Uterus (tissue), 4 donors: ENCODE data around the gene PACC1. TPM values are rescaled to one million over a fixed set of nuclear protein-coding genes. Genes with fewer than 3 reads are reported as not detected.

ENCODE experiments used
- DNase-seq, 2 donors: peaks; one replicate each; pipeline ENCODE4 v3.0.0-alpha.2; 2019 to 2020
- H3K27ac ChIP-seq, 2 donors: fragments of 200-600 bp; sonication (generic); 1 replicate in 1 of 2; 2 replicates in 1 of 2; pipeline ENCODE4 v1.5.1; 2016 to 2018
- H3K27me3 ChIP-seq, 2 donors: fragments of 200-600 bp; sonication (generic); one replicate each; pipeline ENCODE4 v1.5.1; 2018 to 2019; ENCODE audit warnings: control low read depth in 1 of 2
- H3K36me3 ChIP-seq, 2 donors: fragments of 200-600 bp; sonication (generic); one replicate each; pipeline ENCODE4 v1.5.1; 2019; ENCODE audit warnings: control low read depth in 1 of 2
- H3K4me1 ChIP-seq, 2 donors: fragments of 200-600 bp; sonication (generic); one replicate each; pipeline ENCODE4 v1.5.1; 2018 to 2019; ENCODE audit warnings: control low read depth in 1 of 2
- H3K4me3 ChIP-seq, 2 donors: fragments of 200-600 bp; sonication (generic); 1 replicate in 1 of 2; 2 replicates in 1 of 2; pipeline ENCODE4 v1.5.1; 2018 to 2019; ENCODE audit warnings: mild to moderate bottlenecking in 1 of 2
- H3K9me3 ChIP-seq, 2 donors: fragments of 200-600 bp; sonication (generic); one replicate each; pipeline ENCODE4 v1.5.1; 2019; ENCODE audit warnings: control low read depth in 1 of 2
- POLR2A ChIP-seq, 2 donors: fragments of 450-650 bp; IDR thresholded peaks; one replicate each; pipeline ENCODE4 v1.6.1; 2016; ENCODE audit warnings: antibody characterized with exemption in 2 of 2, mild to moderate bottlenecking in 1 of 2, moderate library complexity in 1 of 2
- intact Hi-C: fragments of 100-400 bp; cut with DNase I; formaldehyde crosslinking; loops from one replicate; pipeline ENCODE4 v1.15.1; 2023; ENCODE audit warnings: low total_unique reads
- total RNA-seq, 4 donors: library from RNA; depleted of rRNA in 3 of 4; stranded (reverse); fragments of >200 nt in 3 of 4; gene quantifications; one replicate each; pipeline versions ENCODE4 v1.1.0 to v1.2.4, GENCODE V29; 2014 to 2023
- TF ChIP-seq, protein P1 (sequence below), 4 experiments: fragments of 200-600 bp in 2 of 4; fragments of 450-650 bp in 2 of 4; sonication (generic) in 2 of 4; IDR thresholded peaks; one replicate each; pipeline ENCODE4 v1.5.1; 2016 to 2019; ENCODE audit warnings: antibody characterized with exemption in 4 of 4, mild to moderate bottlenecking in 2 of 4, moderate library complexity in 1 of 4
- donor health status: DM: yes; HTN: yes; CAD: no.

Gene PACC1
- total RNA-seq, 4 donors from 2014 or later = 1.5 to 10.9 (median 7.2) TPM

- Histone ChIP-seq H3K36me3 (no peaks in the 10 kb centered on the region), H3K27me3 (no peaks in the 10 kb centered on the region), H3K4me1 (no peaks in the 10 kb centered on the region), H3K4me3 (no peak overlapping the region), H3K9me3 (no peaks in the 10 kb centered on the region), H3K27ac (no peak overlapping the region)
- intact Hi-C loops = no loop called here
- DNase-seq = no peak
- TF ChIP-seq, protein P1, sequence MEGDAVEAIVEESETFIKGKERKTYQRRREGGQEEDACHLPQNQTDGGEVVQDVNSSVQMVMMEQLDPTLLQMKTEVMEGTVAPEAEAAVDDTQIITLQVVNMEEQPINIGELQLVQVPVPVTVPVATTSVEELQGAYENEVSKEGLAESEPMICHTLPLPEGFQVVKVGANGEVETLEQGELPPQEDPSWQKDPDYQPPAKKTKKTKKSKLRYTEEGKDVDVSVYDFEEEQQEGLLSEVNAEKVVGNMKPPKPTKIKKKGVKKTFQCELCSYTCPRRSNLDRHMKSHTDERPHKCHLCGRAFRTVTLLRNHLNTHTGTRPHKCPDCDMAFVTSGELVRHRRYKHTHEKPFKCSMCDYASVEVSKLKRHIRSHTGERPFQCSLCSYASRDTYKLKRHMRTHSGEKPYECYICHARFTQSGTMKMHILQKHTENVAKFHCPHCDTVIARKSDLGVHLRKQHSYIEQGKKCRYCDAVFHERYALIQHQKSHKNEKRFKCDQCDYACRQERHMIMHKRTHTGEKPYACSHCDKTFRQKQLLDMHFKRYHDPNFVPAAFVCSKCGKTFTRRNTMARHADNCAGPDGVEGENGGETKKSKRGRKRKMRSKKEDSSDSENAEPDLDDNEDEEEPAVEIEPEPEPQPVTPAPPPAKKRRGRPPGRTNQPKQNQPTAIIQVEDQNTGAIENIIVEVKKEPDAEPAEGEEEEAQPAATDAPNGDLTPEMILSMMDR (IDR thresholded peaks at IDR 0.05) = no peak
- no peak for TF ChIP-seq POLR2A (IDR thresholded peaks at IDR 0.05)
Measured at GRCh38 chr1:212359794-212360479, 54.7 kb downstream of the PACC1 start.

DNA sequence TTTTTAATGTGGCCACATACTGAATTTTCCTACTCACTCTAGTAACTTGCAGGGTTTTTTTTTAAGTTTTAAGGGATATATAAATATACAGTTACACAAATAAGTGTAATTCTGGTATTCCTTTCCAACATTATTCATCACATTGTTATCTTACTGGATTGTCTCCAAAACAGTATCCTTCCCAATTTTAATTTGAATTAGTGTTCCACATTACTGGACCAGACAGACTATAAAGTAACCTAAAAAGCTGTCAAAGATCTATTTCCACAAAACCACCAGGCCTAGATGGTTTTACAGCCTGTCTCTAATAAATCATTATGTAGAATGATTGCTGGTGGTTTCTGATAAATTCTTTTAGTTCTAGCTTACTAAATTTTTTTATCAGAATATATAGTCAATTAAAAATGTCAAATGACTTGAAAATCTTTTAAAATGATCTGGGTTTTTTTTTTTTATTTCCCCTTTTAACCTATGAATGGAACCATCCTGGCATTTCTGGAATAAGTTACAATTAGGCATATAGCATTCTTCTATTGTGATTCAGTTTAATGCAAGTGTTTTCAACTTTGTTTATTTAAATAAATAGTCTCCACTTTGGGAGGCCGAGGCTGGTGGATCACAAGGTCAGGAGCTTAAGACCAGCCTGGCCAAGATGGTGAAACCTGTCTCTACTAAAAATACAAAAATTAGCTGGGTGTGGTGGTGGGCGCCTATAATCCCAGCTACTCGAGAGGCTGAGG, 59.3 kb downstream of the PACC1 start:
- H3K4me3 ChIP-seq = no peak overlapping the region
- H3K27ac ChIP-seq = no peak overlapping the region
- no peaks in the 10 kb centered on the region for H3K9me3 ChIP-seq
- TF ChIP-seq, protein P1 (IDR thresholded peaks at IDR 0.05) = no peak
- no peak for TF ChIP-seq POLR2A (IDR thresholded peaks at IDR 0.05)
- H3K36me3 ChIP-seq = no peaks in the 10 kb centered on the region
- H3K27me3 ChIP-seq = no peaks in the 10 kb centered on the region
- H3K4me1 ChIP-seq = no peaks in the 10 kb centered on the region
- intact Hi-C loops = no loop called here
- no peak for DNase-seq

DNA sequence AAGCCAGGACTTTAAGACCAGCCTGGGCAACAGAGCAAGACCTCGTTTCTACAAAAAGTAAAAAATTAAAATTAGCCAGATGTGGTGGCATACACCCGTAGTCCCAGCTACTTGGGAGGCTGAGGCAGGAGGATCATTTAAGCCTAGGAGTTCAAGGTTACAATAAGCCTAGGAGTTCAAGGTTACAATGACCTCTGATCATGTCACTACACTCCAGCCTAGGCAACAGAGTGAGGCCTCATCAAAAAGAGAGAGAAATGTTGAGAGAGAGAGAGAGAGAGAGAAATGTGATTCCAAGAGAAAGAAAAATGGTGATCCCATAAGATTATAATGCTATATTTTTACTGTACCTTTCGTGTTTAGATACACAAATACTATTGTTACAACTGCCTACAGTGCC, 60.2 kb downstream of the PACC1 start:
- no peak overlapping the region for H3K4me3 ChIP-seq
- no peak overlapping the region for H3K27ac ChIP-seq
- TF ChIP-seq, protein P1 (IDR thresholded peaks at IDR 0.05) = no peak
- TF ChIP-seq POLR2A (IDR thresholded peaks at IDR 0.05) = no peak
- intact Hi-C loops = no loop called here
- H3K4me1 ChIP-seq = no peaks in the 10 kb centered on the region
- no peak for DNase-seq
- H3K36me3 ChIP-seq = no peaks in the 10 kb centered on the region
- H3K27me3 ChIP-seq = no peaks in the 10 kb centered on the region
- no peaks in the 10 kb centered on the region for H3K9me3 ChIP-seq

GRCh38 chr1:212353181-212353580, 61.5 kb downstream of the PACC1 start:
- H3K4me1 ChIP-seq = no peaks in the 10 kb centered on the region
- H3K9me3 ChIP-seq = no peaks in the 10 kb centered on the region
- no peak overlapping the region for H3K4me3 ChIP-seq
- intact Hi-C loops = no loop called here
- H3K36me3 ChIP-seq = no peaks in the 10 kb centered on the region
- no peaks in the 10 kb centered on the region for H3K27me3 ChIP-seq
- DNase-seq = no peak
- TF ChIP-seq POLR2A (IDR thresholded peaks at IDR 0.05) = no peak
- TF ChIP-seq, protein P1 (IDR thresholded peaks at IDR 0.05) = no peak
- no peak overlapping the region for H3K27ac ChIP-seq
